HEK293T (cell line): ENCODE results near the gene ATP6V1E1.

Source experiments
- ELF4 ChIP-seq: fragments of 450-650 bp; IDR thresholded peaks from 2 replicates; pipeline ENCODE4 v1.6.1; 2017; ENCODE audit warnings: antibody characterized with exemption
- FOXA1 ChIP-seq: fragments of 450-650 bp; IDR thresholded peaks from 2 replicates; pipeline ENCODE4 v1.6.1; 2016; ENCODE audit warnings: mild to moderate bottlenecking
- FOXK2 ChIP-seq: fragments of 450-650 bp; IDR thresholded peaks from 2 replicates; pipeline ENCODE4 v1.6.1; 2016; ENCODE audit warnings: mild to moderate bottlenecking
- NFRKB ChIP-seq: fragments of 450-650 bp; IDR thresholded peaks from 2 replicates; pipeline ENCODE4 v1.6.1; 2016; ENCODE audit warnings: mild to moderate bottlenecking, moderate library complexity
- SP1 ChIP-seq: fragments of 450-650 bp; IDR thresholded peaks from 2 replicates; pipeline ENCODE4 v1.6.1; 2017
- SUZ12 ChIP-seq: fragments of 450-650 bp; IDR thresholded peaks from 2 replicates; pipeline ENCODE4 v1.6.1; 2016; ENCODE audit warnings: mild to moderate bottlenecking
- TF ChIP-seq, protein P1 (sequence below): fragments of 450-650 bp; IDR thresholded peaks from 2 replicates; pipeline ENCODE4 v1.6.1; 2016

DNA sequence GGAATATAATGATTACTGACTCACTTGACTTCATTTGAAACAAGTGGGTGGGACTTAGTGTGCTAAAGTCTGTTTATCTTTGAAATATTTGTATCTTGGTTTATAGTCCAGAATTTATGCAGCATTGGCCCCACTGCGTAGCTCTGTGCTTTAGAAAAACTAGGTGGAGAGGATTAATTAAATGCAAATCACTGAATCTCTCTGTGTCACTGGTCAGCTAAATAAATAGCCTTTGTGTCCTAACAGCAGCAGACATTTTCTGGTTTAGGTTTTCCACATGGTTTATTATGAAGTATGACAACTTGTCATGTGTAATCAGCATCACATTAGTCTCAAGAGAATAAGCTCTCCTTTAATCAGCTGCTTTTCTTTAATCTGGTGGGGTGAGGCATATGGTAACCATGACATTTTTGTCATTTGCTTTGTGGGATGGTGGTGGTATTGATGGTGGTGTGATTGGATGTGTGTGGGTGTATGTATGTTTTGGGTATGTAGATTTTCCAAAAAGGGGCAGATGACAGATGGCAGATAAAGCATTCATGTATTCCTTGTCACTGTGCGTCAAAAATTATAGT, 44.0 kb upstream of the ATP6V1E1 start:
- TF ChIP-seq SP1, result no peak
- no peak for TF ChIP-seq NFRKB
- TF ChIP-seq FOXA1, result no peak
- TF ChIP-seq, protein P1, sequence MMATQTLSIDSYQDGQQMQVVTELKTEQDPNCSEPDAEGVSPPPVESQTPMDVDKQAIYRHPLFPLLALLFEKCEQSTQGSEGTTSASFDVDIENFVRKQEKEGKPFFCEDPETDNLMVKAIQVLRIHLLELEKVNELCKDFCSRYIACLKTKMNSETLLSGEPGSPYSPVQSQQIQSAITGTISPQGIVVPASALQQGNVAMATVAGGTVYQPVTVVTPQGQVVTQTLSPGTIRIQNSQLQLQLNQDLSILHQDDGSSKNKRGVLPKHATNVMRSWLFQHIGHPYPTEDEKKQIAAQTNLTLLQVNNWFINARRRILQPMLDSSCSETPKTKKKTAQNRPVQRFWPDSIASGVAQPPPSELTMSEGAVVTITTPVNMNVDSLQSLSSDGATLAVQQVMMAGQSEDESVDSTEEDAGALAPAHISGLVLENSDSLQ, result no peak
- TF ChIP-seq ELF4, result no peak
- TF ChIP-seq FOXK2, result no peak
- no peak for TF ChIP-seq SUZ12
